B cell (primary cell): ENCODE results near the gene ELMOD3. TPM values are rescaled to one million over a fixed set of nuclear protein-coding genes. Genes with fewer than 3 reads are reported as not detected.
A peak's percentile ranks its signal among the peaks of the same experiment; 100 is the strongest.

Source experiments
- ATAC-seq: fragments of 200-7000 bp; cut with Tn5 transposase; one replicate; pipeline ENCODE4 v1.10.0; 2021; ENCODE audit warnings: low read depth, mild to moderate bottlenecking, moderate number of reproducible peaks, moderate library complexity
- CTCF ChIA-PET: fragments of 350-600 bp; sonication (Branson Sonifier 250); formaldehyde crosslinking; loops from one replicate; lab custom pipeline; 2021; ENCODE audit warnings: antibody characterized with exemption, inconsistent platforms; lab: Charles Lee
- POLR2A ChIA-PET: fragments of 350-600 bp; sonication (Branson Sonifier 250); formaldehyde crosslinking; loops from one replicate; lab custom pipeline; 2021; ENCODE audit warnings: antibody characterized with exemption; lab: Charles Lee
- DNase-seq: peaks from one replicate; pipeline ENCODE4 v3.0.0; 2013
- H2AFZ ChIP-seq: 2 replicates; pipeline ENCODE4 v1.6.1; 2012; ENCODE audit warnings: mild to moderate bottlenecking, low read depth, low read length; ENCODE audit not compliant: insufficient read depth, poor library complexity, severe bottlenecking
- H3K27ac ChIP-seq, 2 donors: 1 replicate in 1 of 2; 2 replicates in 1 of 2; pipeline ENCODE4 v1.5.1; 2012 to 2013; ENCODE audit warnings: low read length in 2 of 2, mild to moderate bottlenecking in 2 of 2, moderate library complexity in 1 of 2
- H3K27me3 ChIP-seq, 4 experiments: fragments of 200-600 bp in 1 of 4; sonication (generic) in 1 of 4; replicated peaks in 1 of 4; 1 replicate in 2 of 4; 2 replicates in 2 of 4; pipeline versions ENCODE4 v1.6.1 to v1.7.0; 2013 to 2016; ENCODE audit warnings: low read length in 3 of 4, mild to moderate bottlenecking in 2 of 4, mixed read lengths in 1 of 4, moderate library complexity in 1 of 4; ENCODE audit not compliant: insufficient read depth in 4 of 4, control insufficient read depth in 3 of 4; ENCODE audit errors: control extremely low read depth in 1 of 4
- H3K36me3 ChIP-seq, 2 experiments: replicated peaks in 1 of 2; 1 replicate in 1 of 2; 2 replicates in 1 of 2; pipeline versions ENCODE4 v1.6.1 to v1.7.1; 2013; ENCODE audit warnings: low read length in 1 of 2; ENCODE audit not compliant: insufficient read depth in 2 of 2, control insufficient read depth in 1 of 2; ENCODE audit errors: control extremely low read depth in 1 of 2, extremely low read depth in 1 of 2
- H3K4me1 ChIP-seq, 2 donors: fragments of 200-600 bp in 1 of 2; sonication (generic) in 1 of 2; 1 replicate in 1 of 2; 2 replicates in 1 of 2; pipeline versions ENCODE4 v1.5.1 to v1.6.1; 2013 to 2017; ENCODE audit warnings: low read length in 2 of 2; ENCODE audit not compliant: control insufficient read depth in 2 of 2, insufficient read depth in 2 of 2
- H3K4me2 ChIP-seq: replicated peaks from 2 replicates; pipeline ENCODE3; 2012; ENCODE audit warnings: mild to moderate bottlenecking, low read depth, low read length; ENCODE audit not compliant: poor library complexity, severe bottlenecking
- H3K4me3 ChIP-seq, 5 experiments: fragments of 200-600 bp in 1 of 5; sonication (generic) in 1 of 5; 1 replicate in 3 of 5; 2 replicates in 2 of 5; pipeline versions ENCODE4 v1.5.1 to v1.7.0; 2011 to 2016; ENCODE audit warnings: low read length in 4 of 5, mild to moderate bottlenecking in 4 of 5, low read depth in 2 of 5, control low read depth in 1 of 5, moderate library complexity in 1 of 5; ENCODE audit not compliant: insufficient read depth in 1 of 5; ENCODE audit errors: control extremely low read depth in 1 of 5, extremely low read depth in 1 of 5
- H3K79me2 ChIP-seq: fragments of 200-600 bp; sonication (generic); one replicate; pipeline ENCODE4 v1.6.0; 2016; ENCODE audit warnings: low read length; ENCODE audit not compliant: control insufficient read depth, insufficient read depth
- H3K9ac ChIP-seq: fragments of 200-600 bp; sonication (generic); 2 replicates; pipeline ENCODE4 v1.6.1; 2017; ENCODE audit warnings: mild to moderate bottlenecking, low read length, moderate library complexity
- H3K9me3 ChIP-seq, 3 donors: one replicate each; pipeline versions ENCODE4 v1.6.1 to v1.7.1; 2013; ENCODE audit warnings: low read length in 2 of 3; ENCODE audit not compliant: control insufficient read depth in 2 of 3, insufficient read depth in 1 of 3; ENCODE audit errors: control extremely low read depth in 1 of 3
- H4K20me1 ChIP-seq: 2 replicates; pipeline ENCODE4 v1.6.0; 2012; ENCODE audit warnings: mild to moderate bottlenecking, low read length; ENCODE audit not compliant: insufficient read depth, control insufficient read depth, poor library complexity, severe bottlenecking
- H3K27ac Mint-ChIP-seq: one replicate; pipeline ENCODE4 v1.8.0; 2021; ENCODE audit warnings: mixed read lengths
- H3K27me3 Mint-ChIP-seq: one replicate; pipeline ENCODE4 v1.8.0; 2021; ENCODE audit warnings: mixed read lengths
- H3K4me1 Mint-ChIP-seq: one replicate; pipeline ENCODE4 v1.8.0; 2021; ENCODE audit warnings: mixed read lengths
- H3K4me3 Mint-ChIP-seq: one replicate; pipeline ENCODE4 v1.8.0; 2021; ENCODE audit warnings: mixed read lengths
- H3K9me3 Mint-ChIP-seq: one replicate; pipeline ENCODE4 v1.8.0; 2022; ENCODE audit warnings: mixed read lengths; ENCODE audit not compliant: insufficient read depth
- EZH2 ChIP-seq: IDR thresholded peaks from 2 replicates; pipeline ENCODE4 v1.6.1; 2012; ENCODE audit warnings: borderline replicate concordance, low read depth, mild to moderate bottlenecking, moderate library complexity, low read length; ENCODE audit not compliant: insufficient read depth, poor library complexity, severe bottlenecking
- WGBS: methylation state at CpG from one replicate; pipeline ENCODE4 v1.1.5; 2013; ENCODE audit warnings: missing lambda C conversion rate; ENCODE audit not compliant: insufficient coverage; 5-methylcytosine and 5-hydroxymethylcytosine counted together
- intact Hi-C: fragments of 100-400 bp; cut with micrococcal nuclease; formaldehyde crosslinking; loops from one replicate; pipeline ENCODE4 v1.10.0; 2022
- polyA plus RNA-seq: library from polyadenylated mRNA; depleted of rRNA; stranded (reverse); fragments of >200 nt; gene quantifications from 2 replicates; pipeline ENCODE4 v1.2.3, GENCODE V29; 2012
- total RNA-seq, 2 donors: library from RNA; stranded (reverse); fragments of 120-200 nt in 1 of 2; gene quantifications; 1 replicate in 1 of 2; 2 replicates in 1 of 2; pipeline versions ENCODE4 v1.2.3 to v1.2.4, GENCODE V29; 2013 to 2022
- TF ChIP-seq, protein P1 (sequence below): fragments of 200-600 bp; IDR thresholded peaks from one replicate; pipeline ENCODE4 v1.8.0; 2022; ENCODE audit warnings: antibody characterized with exemption, mild to moderate bottlenecking

Gene ELMOD3
- total and polyA plus RNA-seq, 2 donors (not counting 1 experiment from before 2014, with no cell fraction given): 34.3 to 57.6 TPM

DNA sequence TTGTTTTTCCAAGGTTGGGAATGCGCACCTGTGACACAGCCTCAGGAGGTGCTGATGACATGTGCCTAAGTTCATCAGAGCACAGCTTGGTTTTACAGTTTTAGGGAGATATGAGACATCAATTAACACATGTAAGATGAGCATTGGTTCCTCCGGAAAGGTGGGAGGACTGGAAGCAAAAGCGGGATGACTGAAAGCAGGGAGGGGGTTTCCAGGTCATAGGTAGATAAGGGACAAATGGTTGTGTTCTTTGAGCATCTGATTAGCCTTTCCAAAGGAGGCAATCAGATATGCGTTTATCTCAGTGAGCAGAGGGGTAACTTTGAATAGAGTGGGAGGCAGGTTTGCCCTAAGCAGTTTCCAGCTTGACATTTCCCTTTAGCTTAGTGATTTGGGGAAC lies 29.3 kb downstream of the ELMOD3 start:
- Mint-ChIP-seq H3K27me3 (no peaks in the 10 kb centered on the region), H3K4me3 (no peak overlapping the region), H3K4me1 (no peaks in the 10 kb centered on the region), H3K27ac (no peak overlapping the region), H3K9me3 (no peaks in the 10 kb centered on the region)
- no peak for DNase-seq
- intact Hi-C loops: no loop called here
- CTCF ChIA-PET: interaction anchor here (0.7 to 1.7 kb wide), 4 partner anchors 38 to 697 kb away, joined by 3 to 5 read pairs (median 4); no protein-coding TSS in a partner anchor
- Histone ChIP-seq H3K27me3 (no peaks in the 10 kb centered on the region), H3K79me2 (no peaks in the 10 kb centered on the region), H3K9ac (no peak overlapping the region), H3K27ac (no peak overlapping the region), H2AFZ (no peak overlapping the region), H3K9me3 (peaks cover 0 to 8% (median 4%) of the 10 kb centered on the region in 3 donors), H3K4me1 (no peaks in the 10 kb centered on the region), H3K36me3 (peaks cover 2 to 22% of the 10 kb centered on the region in 2 experiments), H4K20me1 (no peaks in the 10 kb centered on the region), H3K4me2 (no peak overlapping the region), H3K4me3 (no peak overlapping the region)
- whole genome bisulfite sequencing: 100% methylated on average over 2 of the region's 4 CpGs
- POLR2A ChIA-PET: no interaction called here
- no peak for ATAC-seq
- TF ChIP-seq, protein P1, sequence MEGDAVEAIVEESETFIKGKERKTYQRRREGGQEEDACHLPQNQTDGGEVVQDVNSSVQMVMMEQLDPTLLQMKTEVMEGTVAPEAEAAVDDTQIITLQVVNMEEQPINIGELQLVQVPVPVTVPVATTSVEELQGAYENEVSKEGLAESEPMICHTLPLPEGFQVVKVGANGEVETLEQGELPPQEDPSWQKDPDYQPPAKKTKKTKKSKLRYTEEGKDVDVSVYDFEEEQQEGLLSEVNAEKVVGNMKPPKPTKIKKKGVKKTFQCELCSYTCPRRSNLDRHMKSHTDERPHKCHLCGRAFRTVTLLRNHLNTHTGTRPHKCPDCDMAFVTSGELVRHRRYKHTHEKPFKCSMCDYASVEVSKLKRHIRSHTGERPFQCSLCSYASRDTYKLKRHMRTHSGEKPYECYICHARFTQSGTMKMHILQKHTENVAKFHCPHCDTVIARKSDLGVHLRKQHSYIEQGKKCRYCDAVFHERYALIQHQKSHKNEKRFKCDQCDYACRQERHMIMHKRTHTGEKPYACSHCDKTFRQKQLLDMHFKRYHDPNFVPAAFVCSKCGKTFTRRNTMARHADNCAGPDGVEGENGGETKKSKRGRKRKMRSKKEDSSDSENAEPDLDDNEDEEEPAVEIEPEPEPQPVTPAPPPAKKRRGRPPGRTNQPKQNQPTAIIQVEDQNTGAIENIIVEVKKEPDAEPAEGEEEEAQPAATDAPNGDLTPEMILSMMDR: no peak
- TF ChIP-seq EZH2: no peak

DNA sequence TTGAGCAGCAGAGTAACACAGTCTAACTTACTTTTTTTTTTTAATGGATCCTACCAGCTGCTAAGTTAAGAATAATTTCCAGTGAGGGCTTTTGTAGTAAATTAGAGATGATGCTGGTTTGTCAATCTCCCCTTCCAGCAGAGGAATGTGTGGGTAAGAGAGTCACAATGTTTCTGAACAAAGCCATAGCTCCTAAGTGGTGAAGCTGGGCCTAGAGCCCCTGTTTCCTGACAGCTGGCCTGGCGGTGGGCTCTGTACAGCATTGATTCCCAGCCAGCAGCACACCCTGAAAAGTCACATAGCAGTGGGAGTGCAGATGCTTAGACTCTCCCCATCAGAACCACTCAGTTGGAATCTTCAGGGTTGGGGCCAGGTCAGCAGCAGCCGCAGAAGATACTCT lies 31.2 kb downstream of the ELMOD3 start:
- DNase-seq: no peak
- Histone ChIP-seq H3K4me1 (no peaks in the 10 kb centered on the region), H3K27me3 (no peaks in the 10 kb centered on the region), H3K9me3 (no peaks in the 10 kb centered on the region), H2AFZ (no peak overlapping the region), H3K27ac (no peak overlapping the region), H3K4me3 (no peak overlapping the region), H3K4me2 (no peak overlapping the region), H3K36me3 (peaks cover 2 to 30% of the 10 kb centered on the region in 2 experiments), H3K9ac (no peak overlapping the region), H3K79me2 (no peaks in the 10 kb centered on the region), H4K20me1 (no peaks in the 10 kb centered on the region)
- Mint-ChIP-seq H3K9me3 (no peaks in the 10 kb centered on the region), H3K27ac (peak overlapping the region; percentile 15), H3K4me1 (no peaks in the 10 kb centered on the region), H3K27me3 (no peaks in the 10 kb centered on the region), H3K4me3 (no peak overlapping the region)
- no peak for ATAC-seq
- intact Hi-C loops: no loop called here
- POLR2A ChIA-PET: no interaction called here
- 60% methylated on average over 1 of the region's 2 CpGs for WGBS
- no peak for TF ChIP-seq EZH2
- TF ChIP-seq, protein P1: no peak
- CTCF ChIA-PET: interaction anchor here (0.7 to 1.5 kb wide), 4 partner anchors 165 to 244 kb away, joined by 3 to 6 read pairs (median 4); no protein-coding TSS in a partner anchor
